HG03097 (cell line): Measurements from ENCODE around the gene GLCE.
"Not testable (repeated sequence)": the region's sequence is repeated elsewhere in the genome, so short reads cannot be mapped to it uniquely, and the experiment has no call there.

ENCODE experiments used
- ATAC-seq: cut with Tn5 transposase; IDR thresholded peaks from one replicate; pipeline ENCODE4 v1.9.1; 2021; ENCODE audit not compliant: unreplicated experiment, low FRiP score

GLCE gene

GRCh38 chr15:69293741-69294615, 133.5 kb downstream of the GLCE start:
- no peak for ATAC-seq

- no peak for ATAC-seq
Measured at GRCh38 chr15:69296606-69297005, 136.2 kb downstream of the GLCE start.

GRCh38 chr15:69297642-69298353, 137.4 kb downstream of the GLCE start:
- ATAC-seq = no peak

GRCh38 chr15:69298354-69298696, 137.9 kb downstream of the GLCE start:
- no peak for ATAC-seq

GRCh38 chr15:69298697-69299441, 138.4 kb downstream of the GLCE start, which contains the start of gene PAQR5:
Gene PAQR5, plus strand, starts transcription at chr15:69298912. Its CDS starts 61,169 bp downstream, at chr15:69360081.
- no peak for ATAC-seq

GRCh38 chr15:69299451-69299886, 139.0 kb downstream of the GLCE start:
- no peak for ATAC-seq

- no peak for ATAC-seq
Measured at GRCh38 chr15:69299943-69300588, 139.6 kb downstream of the GLCE start.

- ATAC-seq = not testable (repeated sequence)
Measured at GRCh38 chr15:69301101-69301500, 140.7 kb downstream of the GLCE start.

GRCh38 chr15:69302087-69302486, 141.7 kb downstream of the GLCE start:
- not testable (repeated sequence) for ATAC-seq

- ATAC-seq = no peak
Measured at GRCh38 chr15:69302929-69303328, 142.5 kb downstream of the GLCE start.

- no peak for ATAC-seq
Measured at GRCh38 chr15:69303337-69304181, 143.1 kb downstream of the GLCE start.

- no peak for ATAC-seq
Measured at GRCh38 chr15:69304182-69304545, 143.7 kb downstream of the GLCE start.

- ATAC-seq = no peak
Measured at GRCh38 chr15:69305204-69305931, 144.9 kb downstream of the GLCE start.

GRCh38 chr15:69305933-69306568, 145.6 kb downstream of the GLCE start:
- no peak for ATAC-seq

GRCh38 chr15:69307939-69308338, 147.5 kb downstream of the GLCE start:
- ATAC-seq = no peak

GRCh38 chr15:69308949-69309348, 148.5 kb downstream of the GLCE start:
- ATAC-seq = no peak

GRCh38 chr15:69311319-69311721, 150.9 kb downstream of the GLCE start:
- no peak for ATAC-seq

- no peak for ATAC-seq
Measured at GRCh38 chr15:69313432-69314000, 153.1 kb downstream of the GLCE start.
